Memory B cell (primary cell): Measurements from ENCODE around the gene MACROH2A2.
"Not testable (repeated sequence)": the region's sequence is repeated elsewhere in the genome, so short reads cannot be mapped to it uniquely, and the experiment has no call there.

ENCODE experiments used
- ATAC-seq: fragments of 150-1000 bp; cut with Tn5 transposase; 2 replicates; pipeline ENCODE4 v1.10.0; 2021; ENCODE audit warnings: low read depth, mild to moderate bottlenecking, moderate library complexity
- DNase-seq, 2 donors: peaks; one replicate each; pipeline ENCODE4 v3.0.0; 2022; ENCODE audit warnings: low spot score in 2 of 2
- H3K27ac Mint-ChIP-seq: one replicate; pipeline ENCODE4 v1.8.0; 2022; ENCODE audit warnings: mild to moderate bottlenecking, moderate library complexity, mixed read lengths
- H3K27me3 Mint-ChIP-seq: one replicate; pipeline ENCODE4 v1.8.0; 2022; ENCODE audit warnings: mixed read lengths
- H3K36me3 Mint-ChIP-seq: one replicate; pipeline ENCODE4 v1.8.0; 2022; ENCODE audit warnings: mild to moderate bottlenecking, mixed read lengths
- H3K4me1 Mint-ChIP-seq: one replicate; pipeline ENCODE4 v1.8.0; 2022; ENCODE audit warnings: mixed read lengths
- H3K4me3 Mint-ChIP-seq: one replicate; pipeline ENCODE4 v1.8.0; 2022; ENCODE audit warnings: mild to moderate bottlenecking, moderate library complexity, mixed read lengths
- H3K9me3 Mint-ChIP-seq: one replicate; pipeline ENCODE4 v1.8.0; 2022; ENCODE audit warnings: mixed read lengths

Gene MACROH2A2

DNA sequence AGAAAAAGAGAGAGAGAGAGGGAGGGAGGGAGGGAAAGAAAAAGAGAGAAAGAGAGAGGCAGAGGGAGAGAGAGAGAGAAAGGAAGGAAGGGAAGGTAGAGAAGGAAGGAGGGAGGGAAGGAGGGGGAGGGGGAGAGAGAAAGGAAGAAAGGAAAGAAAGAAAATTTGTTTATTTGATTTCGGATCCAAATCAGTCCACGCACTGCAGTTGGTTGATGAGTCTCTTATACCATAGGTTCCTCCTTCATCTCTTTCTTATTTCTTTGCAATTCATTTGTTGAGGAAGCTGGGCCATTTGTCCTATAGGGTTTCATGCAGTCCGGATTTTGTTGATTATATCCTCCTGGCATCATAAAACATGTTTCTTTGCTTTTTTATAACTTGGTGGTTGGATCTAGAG, 45.6 kb downstream of the MACROH2A2 start:
- H3K9me3 Mint-ChIP-seq, result no peaks in the 10 kb centered on the region
- no peak for ATAC-seq
- peaks cover 5% of the 10 kb centered on the region for H3K27me3 Mint-ChIP-seq
- no peak overlapping the region for H3K4me3 Mint-ChIP-seq
- DNase-seq, result no peak
- no peaks in the 10 kb centered on the region for H3K4me1 Mint-ChIP-seq
- H3K27ac Mint-ChIP-seq, result no peak overlapping the region
- peaks cover 2% of the 10 kb centered on the region for H3K36me3 Mint-ChIP-seq

DNA sequence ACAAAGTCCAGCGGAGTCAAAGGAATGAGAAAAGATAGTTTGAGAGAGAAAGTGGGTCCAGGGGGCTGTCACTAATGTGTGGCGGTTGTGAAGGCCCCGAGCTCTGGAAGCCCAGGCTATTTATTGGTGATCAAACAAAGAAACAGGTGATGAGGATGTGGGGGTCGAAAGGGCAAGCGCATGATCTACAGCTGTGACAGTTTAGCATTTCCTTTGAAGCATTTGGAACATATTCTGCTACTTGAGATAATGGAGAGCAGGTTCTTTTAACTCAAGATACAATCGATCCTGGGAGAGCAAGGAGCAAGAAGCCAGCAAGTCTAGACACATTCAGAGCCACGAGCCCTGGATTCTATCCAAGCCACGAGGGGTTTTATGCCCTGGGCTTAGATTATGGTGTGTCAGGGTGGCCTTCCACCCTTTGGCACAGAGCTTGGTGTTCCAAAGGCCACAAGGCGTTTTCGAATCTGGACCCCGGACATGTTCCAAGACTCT, 48.5 kb downstream of the MACROH2A2 start:
- not testable (repeated sequence) for H3K27ac Mint-ChIP-seq, H3K27me3 Mint-ChIP-seq, H3K9me3 Mint-ChIP-seq, H3K4me3 Mint-ChIP-seq, DNase-seq, H3K36me3 Mint-ChIP-seq, ATAC-seq, H3K4me1 Mint-ChIP-seq

- ATAC-seq (no peak), DNase-seq (no peak)
- H3K27ac Mint-ChIP-seq, result no peak overlapping the region
- H3K9me3 Mint-ChIP-seq, result no peaks in the 10 kb centered on the region
- no peak overlapping the region for H3K4me3 Mint-ChIP-seq
- H3K27me3 Mint-ChIP-seq, result peaks cover 1% of the 10 kb centered on the region
- no peaks in the 10 kb centered on the region for H3K4me1 Mint-ChIP-seq
- peaks cover 2% of the 10 kb centered on the region for H3K36me3 Mint-ChIP-seq
These were observed 49.0 kb downstream of the MACROH2A2 start for GRCh38 chr10:70101668-70102067.

- ATAC-seq (peak; percentile 70), DNase-seq (no peak)
- Mint-ChIP-seq H3K27me3 (no peaks in the 10 kb centered on the region), H3K4me3 (no peak overlapping the region), H3K36me3 (peaks cover 2% of the 10 kb centered on the region), H3K27ac (no peak overlapping the region), H3K9me3 (no peaks in the 10 kb centered on the region), H3K4me1 (peaks cover 3% of the 10 kb centered on the region)
These were observed 54.5 kb downstream of the MACROH2A2 start for GRCh38 chr10:70106958-70107791.

DNA sequence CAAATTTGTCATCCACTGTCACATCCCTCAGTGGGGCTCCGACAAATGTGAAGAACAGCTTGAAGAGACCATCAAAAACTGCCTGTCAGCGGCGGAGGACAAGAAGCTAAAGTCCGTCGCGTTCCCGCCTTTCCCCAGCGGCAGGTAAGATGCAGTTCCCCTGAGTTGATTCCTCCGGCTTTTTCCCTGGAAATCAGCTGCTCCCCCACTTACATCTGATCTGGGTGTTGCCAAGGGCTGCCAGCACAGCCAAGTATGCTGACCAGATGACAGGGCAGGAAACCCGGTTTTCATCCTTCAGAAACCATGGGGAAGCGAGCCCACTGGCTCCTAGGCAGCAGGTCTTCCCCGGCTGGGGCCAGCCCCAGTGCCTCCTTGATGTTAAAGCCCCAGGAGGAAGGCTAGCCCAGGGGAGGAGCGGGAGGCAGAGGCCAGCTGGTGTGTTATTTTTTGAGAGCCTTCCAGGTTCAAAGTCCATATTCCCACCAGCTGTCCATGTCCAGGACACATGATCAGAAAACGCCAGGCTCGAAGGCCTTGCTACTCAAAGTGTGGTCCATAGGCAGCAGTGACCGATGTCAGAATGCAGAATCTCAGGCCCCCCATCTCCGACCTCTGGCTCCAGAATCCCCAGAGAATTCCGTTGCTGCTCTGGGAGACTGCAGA, 56.6 kb downstream of the MACROH2A2 start:
- ATAC-seq (no peak), DNase-seq (no peak)
- Mint-ChIP-seq H3K27ac (no peak overlapping the region), H3K9me3 (no peaks in the 10 kb centered on the region), H3K27me3 (no peaks in the 10 kb centered on the region), H3K4me3 (no peak overlapping the region), H3K4me1 (peaks cover 3% of the 10 kb centered on the region), H3K36me3 (peaks cover 10% of the 10 kb centered on the region)

- no peak overlapping the region for H3K4me3 Mint-ChIP-seq
- H3K4me1 Mint-ChIP-seq, result peaks cover 5% of the 10 kb centered on the region
- H3K9me3 Mint-ChIP-seq, result no peaks in the 10 kb centered on the region
- no peak overlapping the region for H3K27ac Mint-ChIP-seq
- no peaks in the 10 kb centered on the region for H3K27me3 Mint-ChIP-seq
- ATAC-seq (no peak), DNase-seq (no peak)
- peaks cover 10% of the 10 kb centered on the region for H3K36me3 Mint-ChIP-seq
These were observed 58.9 kb downstream of the MACROH2A2 start for GRCh38 chr10:70111496-70111895.

- no peak overlapping the region for H3K27ac Mint-ChIP-seq
- H3K9me3 Mint-ChIP-seq, result no peaks in the 10 kb centered on the region
- ATAC-seq (no peak), DNase-seq (no peak)
- H3K36me3 Mint-ChIP-seq, result peaks cover 10% of the 10 kb centered on the region
- no peaks in the 10 kb centered on the region for H3K27me3 Mint-ChIP-seq
- no peak overlapping the region for H3K4me3 Mint-ChIP-seq
- H3K4me1 Mint-ChIP-seq, result peaks cover 5% of the 10 kb centered on the region
These were observed 59.4 kb downstream of the MACROH2A2 start for GRCh38 chr10:70112071-70112470.

DNA sequence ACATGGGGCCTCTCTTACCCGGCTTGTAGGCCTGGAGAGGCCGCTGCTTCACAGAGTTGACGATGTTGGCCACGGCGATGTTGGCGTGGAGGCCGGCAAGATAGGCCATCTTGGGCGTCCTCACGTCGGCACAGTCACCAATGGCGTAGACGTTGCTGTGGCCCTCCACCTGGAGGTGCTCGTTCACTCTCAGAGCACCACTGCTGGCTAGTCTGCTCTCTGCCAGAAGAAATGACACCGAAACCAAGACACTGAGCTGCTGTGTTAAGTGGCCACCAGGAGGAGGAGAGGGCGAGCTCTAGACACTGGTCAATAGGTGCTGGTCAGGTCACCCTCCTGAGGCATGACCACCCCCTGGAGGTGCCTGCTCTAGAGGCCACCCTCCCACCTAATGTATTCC, 62.3 kb downstream of the MACROH2A2 start:
- Mint-ChIP-seq H3K36me3 (peaks cover 10% of the 10 kb centered on the region), H3K27ac (no peak overlapping the region), H3K4me3 (no peak overlapping the region), H3K4me1 (peaks cover 2% of the 10 kb centered on the region), H3K27me3 (no peaks in the 10 kb centered on the region), H3K9me3 (no peaks in the 10 kb centered on the region)
- no peak for ATAC-seq
- DNase-seq, result no peak

- H3K4me3 Mint-ChIP-seq, result no peak overlapping the region
These were observed 63.5 kb downstream of the MACROH2A2 start for GRCh38 chr10:70115948-70116682.

DNA sequence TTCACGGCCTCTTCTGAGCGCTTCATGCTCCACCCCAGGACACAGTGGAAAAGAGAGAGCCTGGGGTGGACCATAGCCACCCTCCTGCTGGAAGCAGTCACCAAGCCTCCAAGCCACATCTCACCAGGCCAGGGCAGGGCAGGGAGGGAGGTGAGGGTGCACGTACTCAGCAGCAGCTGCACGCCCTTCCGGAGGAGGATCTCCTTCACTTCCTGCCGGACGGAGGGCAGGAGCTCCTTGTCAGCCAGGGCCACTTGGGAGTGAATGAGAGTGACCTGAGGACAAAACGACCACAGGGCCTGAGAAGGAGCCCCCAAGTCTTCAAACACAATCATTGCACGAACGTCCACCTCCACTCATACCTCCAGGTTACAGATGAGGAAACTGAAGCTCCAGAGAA, 65.0 kb downstream of the MACROH2A2 start:
- H3K36me3 Mint-ChIP-seq, result peaks cover 9% of the 10 kb centered on the region
- DNase-seq, result no peak
- H3K9me3 Mint-ChIP-seq, result no peaks in the 10 kb centered on the region
- no peak overlapping the region for H3K27ac Mint-ChIP-seq
- H3K4me3 Mint-ChIP-seq, result no peak overlapping the region
- no peak for ATAC-seq
- no peaks in the 10 kb centered on the region for H3K27me3 Mint-ChIP-seq
- H3K4me1 Mint-ChIP-seq, result peaks cover 2% of the 10 kb centered on the region

More at GRCh38 chr10:70115948-70116682, 63.5 kb downstream of the MACROH2A2 start:
- peaks cover 10% of the 10 kb centered on the region for H3K36me3 Mint-ChIP-seq
- peaks cover 2% of the 10 kb centered on the region for H3K4me1 Mint-ChIP-seq
- H3K27me3 Mint-ChIP-seq, result no peaks in the 10 kb centered on the region
- no peak overlapping the region for H3K27ac Mint-ChIP-seq
- ATAC-seq (peak; percentile 56), DNase-seq (peak; percentile 50 to 60)
- H3K9me3 Mint-ChIP-seq, result no peaks in the 10 kb centered on the region

DNA sequence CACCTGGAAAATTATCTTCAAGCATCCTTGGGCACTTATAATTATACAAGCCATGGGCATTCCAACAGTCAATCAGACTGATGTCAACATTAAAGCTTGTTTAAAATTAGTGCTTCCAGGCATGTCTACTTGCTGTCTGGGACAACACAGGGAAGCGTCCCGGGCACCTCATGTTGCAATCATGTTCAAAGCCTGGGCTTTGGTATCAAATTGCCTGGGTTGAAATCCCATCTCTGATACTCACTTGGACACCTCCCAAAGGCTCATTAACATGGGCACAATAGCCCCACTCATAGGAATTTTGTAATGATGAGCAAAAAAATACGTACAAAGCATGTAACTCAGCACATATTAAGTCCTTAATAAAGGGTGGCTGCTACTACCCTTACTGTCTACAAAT, 65.5 kb downstream of the MACROH2A2 start:
- Mint-ChIP-seq H3K9me3 (no peaks in the 10 kb centered on the region), H3K27ac (no peak overlapping the region), H3K36me3 (peaks cover 6% of the 10 kb centered on the region), H3K4me3 (no peak overlapping the region), H3K27me3 (no peaks in the 10 kb centered on the region), H3K4me1 (peaks cover 2% of the 10 kb centered on the region)
- ATAC-seq (no peak), DNase-seq (no peak)

DNA sequence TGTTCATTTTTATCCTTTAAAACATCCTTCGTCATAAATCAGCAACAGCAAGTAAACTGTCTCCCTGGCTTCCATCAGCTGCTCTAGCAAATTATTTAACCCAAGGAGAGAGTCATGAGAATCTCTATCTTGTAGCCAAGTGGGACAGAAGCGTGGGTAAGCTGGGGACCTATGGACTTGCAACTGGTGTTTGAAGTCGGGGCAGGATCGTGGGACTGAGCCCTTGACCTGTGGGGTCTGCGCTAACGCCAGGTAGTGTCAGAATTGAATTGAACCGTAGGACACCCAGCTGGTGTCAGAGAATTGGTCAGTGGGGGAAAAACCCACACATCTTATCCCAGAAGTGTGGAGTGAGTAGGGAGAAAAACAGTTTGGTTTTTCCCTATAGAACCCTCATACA, 66.6 kb downstream of the MACROH2A2 start:
- Mint-ChIP-seq H3K27me3 (no peaks in the 10 kb centered on the region), H3K27ac (no peak overlapping the region), H3K4me1 (peaks cover 4% of the 10 kb centered on the region), H3K36me3 (no peaks in the 10 kb centered on the region), H3K4me3 (no peak overlapping the region), H3K9me3 (no peaks in the 10 kb centered on the region)
- DNase-seq, result no peak
- no peak for ATAC-seq

GRCh38 chr10:70119623-70120022, 67.0 kb downstream of the MACROH2A2 start:
- Mint-ChIP-seq H3K9me3 (no peaks in the 10 kb centered on the region), H3K4me3 (no peak overlapping the region), H3K36me3 (no peaks in the 10 kb centered on the region), H3K27ac (no peak overlapping the region), H3K4me1 (peaks cover 4% of the 10 kb centered on the region), H3K27me3 (no peaks in the 10 kb centered on the region)
- DNase-seq (no peak), ATAC-seq (no peak)

- Mint-ChIP-seq H3K4me3 (no peak overlapping the region), H3K4me1 (peaks cover 4% of the 10 kb centered on the region), H3K9me3 (no peaks in the 10 kb centered on the region), H3K27ac (no peak overlapping the region), H3K27me3 (no peaks in the 10 kb centered on the region), H3K36me3 (no peaks in the 10 kb centered on the region)
- DNase-seq (no peak), ATAC-seq (no peak)
These were observed 67.8 kb downstream of the MACROH2A2 start for GRCh38 chr10:70120417-70120816.
